Fibroblast of lung (primary cell): ENCODE measurements around the gene ZNF83. TPM values are rescaled to one million over a fixed set of nuclear protein-coding genes. Genes with fewer than 3 reads are reported as not detected.
A peak's percentile ranks its signal among the peaks of the same experiment; 100 is the strongest.
"Not testable (repeated sequence)": the region's sequence is repeated elsewhere in the genome, so short reads cannot be mapped to it uniquely, and the experiment has no call there.

Source experiments
- DNase-seq, 2 donors: peaks; one replicate each; pipeline versions ENCODE4 v3.0.0 to v3.0.0-alpha.2; 2010; ENCODE audit warnings: low read depth in 2 of 2
- H2AFZ ChIP-seq: 2 replicates; pipeline ENCODE4 v1.5.1; 2012; ENCODE audit warnings: low read length, control low read depth, inconsistent platforms
- H3K27ac ChIP-seq: 2 replicates; pipeline ENCODE4 v1.5.1; 2011; ENCODE audit warnings: low read length, control low read depth; ENCODE audit not compliant: insufficient read depth
- H3K27me3 ChIP-seq: 2 replicates; pipeline ENCODE4 v1.5.1; 2011; ENCODE audit warnings: mild to moderate bottlenecking, low read length; ENCODE audit not compliant: control insufficient read depth, insufficient read depth
- H3K36me3 ChIP-seq: 2 replicates; pipeline ENCODE4 v1.5.1; 2011; ENCODE audit warnings: low read length; ENCODE audit not compliant: control insufficient read depth, insufficient read depth
- H3K4me1 ChIP-seq: 2 replicates; pipeline ENCODE4 v1.5.1; 2011; ENCODE audit warnings: low read length; ENCODE audit not compliant: control insufficient read depth, insufficient read depth; ENCODE audit errors: extremely low read depth
- H3K4me2 ChIP-seq: 2 replicates; pipeline ENCODE4 v1.5.1; 2011; ENCODE audit warnings: low read length, control low read depth; ENCODE audit not compliant: insufficient read depth; ENCODE audit errors: extremely low read depth
- H3K4me3 ChIP-seq, 4 experiments: fragments of 200-600 bp in 1 of 4; sonication (generic) in 1 of 4; replicated peaks in 1 of 4; 2 replicates each; pipeline ENCODE4 v1.5.1; 2011 to 2016; ENCODE audit warnings: low read length in 4 of 4, low read depth in 3 of 4, mild to moderate bottlenecking in 3 of 4, control low read depth in 2 of 4, inconsistent platforms in 1 of 4, mixed read lengths in 1 of 4; ENCODE audit not compliant: insufficient read depth in 1 of 4; ENCODE audit errors: control extremely low read depth in 1 of 4
- H3K79me2 ChIP-seq: 2 replicates; pipeline ENCODE4 v1.5.1; 2012; ENCODE audit warnings: mild to moderate bottlenecking, low read length, inconsistent platforms; ENCODE audit not compliant: control insufficient read depth, insufficient read depth
- H3K9ac ChIP-seq: 2 replicates; pipeline ENCODE4 v1.5.1; 2011; ENCODE audit warnings: mild to moderate bottlenecking, low read length, control low read depth; ENCODE audit not compliant: insufficient read depth
- H3K9me3 ChIP-seq: 2 replicates; pipeline ENCODE4 v1.5.1; 2012; ENCODE audit warnings: low read depth, low read length; ENCODE audit not compliant: control insufficient read depth, insufficient read depth
- H4K20me1 ChIP-seq: 2 replicates; pipeline ENCODE4 v1.5.1; 2011; ENCODE audit warnings: low read length; ENCODE audit not compliant: control insufficient read depth, insufficient read depth; ENCODE audit errors: extremely low read depth
- EZH2 ChIP-seq: IDR thresholded peaks from 2 replicates; pipeline ENCODE4 v1.5.1; 2012; ENCODE audit warnings: low read length, control low read depth, mild to moderate bottlenecking; ENCODE audit errors: missing control alignments
- polyA plus RNA-seq, 2 donors: library from polyadenylated mRNA; depleted of rRNA in 1 of 2; stranded (reverse) in 1 of 2; unstranded in 1 of 2; fragments of >200 nt; gene quantifications; 2 replicates each; pipeline ENCODE4 v1.2.1, GENCODE V29; 2011 to 2012; ENCODE audit warnings: missing spikeins in 1 of 2
- total RNA-seq: library from RNA; depleted of rRNA; stranded (reverse); fragments of >200 nt; gene quantifications from 2 replicates; pipeline ENCODE4 v1.2.1, GENCODE V29; 2014
- TF ChIP-seq, protein P1 (sequence below), 2 donors: IDR thresholded peaks in 1 of 2; conservative IDR thresholded peaks in 1 of 2; 1 replicate in 1 of 2; 2 replicates in 1 of 2; pipeline ENCODE4 v1.5.1; 2011 to 2012; ENCODE audit warnings: low read length in 2 of 2, control low read depth in 1 of 2, inconsistent platforms in 1 of 2, low read depth in 1 of 2, mild to moderate bottlenecking in 1 of 2

ZNF83 gene
- total and polyA plus RNA-seq, 2 donors (not counting 1 experiment from before 2014, with no cell fraction given): 27.2 to 60.6 TPM

DNA sequence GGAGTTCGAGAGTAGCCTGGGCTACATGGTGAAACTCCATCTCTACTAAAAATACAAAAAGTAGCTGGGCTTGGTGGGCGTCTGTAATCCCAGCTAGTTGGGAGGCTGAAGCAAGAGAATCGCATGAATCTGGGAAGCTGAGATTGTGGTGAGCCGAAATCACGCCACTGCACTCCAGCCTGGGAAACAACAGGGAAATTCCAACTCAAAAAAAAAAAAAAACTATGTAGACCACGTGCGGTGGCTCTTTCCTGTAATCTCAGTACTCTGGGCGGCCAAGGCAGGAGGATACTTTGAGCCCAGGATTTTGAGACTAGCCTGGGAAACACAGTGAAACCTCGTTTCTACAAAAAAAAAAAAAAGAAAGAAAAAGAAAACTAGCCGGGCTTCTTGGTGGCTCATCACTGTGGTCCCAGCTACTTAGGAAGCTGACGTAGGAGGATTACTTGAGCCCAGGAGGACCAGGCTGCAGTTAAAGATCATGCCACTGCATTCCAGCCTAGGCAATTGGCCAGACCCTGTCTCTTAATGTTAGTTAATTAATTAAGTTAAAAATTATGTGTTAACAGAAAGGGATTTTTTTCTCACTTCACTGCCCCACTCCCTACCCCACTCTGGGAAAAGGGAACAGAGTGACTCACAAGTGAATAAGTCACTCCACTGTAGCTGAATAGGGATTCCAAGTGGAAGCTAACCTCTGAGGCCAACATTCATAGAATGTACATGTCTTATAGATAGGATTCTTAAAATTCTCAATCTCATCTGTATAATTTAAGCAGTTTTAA is 2.2 kb downstream of the ZNF83 start:
- Histone ChIP-seq H3K27me3 (no peaks in the 10 kb centered on the region), H4K20me1 (no peaks in the 10 kb centered on the region), H3K79me2 (no peaks in the 10 kb centered on the region), H3K9ac (no peak overlapping the region), H2AFZ (no peak overlapping the region), H3K27ac (no peak overlapping the region), H3K36me3 (no peaks in the 10 kb centered on the region), H3K4me3 (no peak overlapping the region), H3K4me1 (peaks cover 3% of the 10 kb centered on the region), H3K4me2 (no peak overlapping the region), H3K9me3 (no peaks in the 10 kb centered on the region)
- TF ChIP-seq, protein P1, sequence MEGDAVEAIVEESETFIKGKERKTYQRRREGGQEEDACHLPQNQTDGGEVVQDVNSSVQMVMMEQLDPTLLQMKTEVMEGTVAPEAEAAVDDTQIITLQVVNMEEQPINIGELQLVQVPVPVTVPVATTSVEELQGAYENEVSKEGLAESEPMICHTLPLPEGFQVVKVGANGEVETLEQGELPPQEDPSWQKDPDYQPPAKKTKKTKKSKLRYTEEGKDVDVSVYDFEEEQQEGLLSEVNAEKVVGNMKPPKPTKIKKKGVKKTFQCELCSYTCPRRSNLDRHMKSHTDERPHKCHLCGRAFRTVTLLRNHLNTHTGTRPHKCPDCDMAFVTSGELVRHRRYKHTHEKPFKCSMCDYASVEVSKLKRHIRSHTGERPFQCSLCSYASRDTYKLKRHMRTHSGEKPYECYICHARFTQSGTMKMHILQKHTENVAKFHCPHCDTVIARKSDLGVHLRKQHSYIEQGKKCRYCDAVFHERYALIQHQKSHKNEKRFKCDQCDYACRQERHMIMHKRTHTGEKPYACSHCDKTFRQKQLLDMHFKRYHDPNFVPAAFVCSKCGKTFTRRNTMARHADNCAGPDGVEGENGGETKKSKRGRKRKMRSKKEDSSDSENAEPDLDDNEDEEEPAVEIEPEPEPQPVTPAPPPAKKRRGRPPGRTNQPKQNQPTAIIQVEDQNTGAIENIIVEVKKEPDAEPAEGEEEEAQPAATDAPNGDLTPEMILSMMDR (conservative IDR thresholded peaks at IDR 0.05 in 1 of 2, IDR thresholded peaks at IDR 0.05 in 1 of 2; ENCODE audit: low read depth in 1 of 2, low read length in 2 of 2): no peak
- no peak for TF ChIP-seq EZH2
- peak in 1 of 2 donors; percentile 51 for DNase-seq

DNA sequence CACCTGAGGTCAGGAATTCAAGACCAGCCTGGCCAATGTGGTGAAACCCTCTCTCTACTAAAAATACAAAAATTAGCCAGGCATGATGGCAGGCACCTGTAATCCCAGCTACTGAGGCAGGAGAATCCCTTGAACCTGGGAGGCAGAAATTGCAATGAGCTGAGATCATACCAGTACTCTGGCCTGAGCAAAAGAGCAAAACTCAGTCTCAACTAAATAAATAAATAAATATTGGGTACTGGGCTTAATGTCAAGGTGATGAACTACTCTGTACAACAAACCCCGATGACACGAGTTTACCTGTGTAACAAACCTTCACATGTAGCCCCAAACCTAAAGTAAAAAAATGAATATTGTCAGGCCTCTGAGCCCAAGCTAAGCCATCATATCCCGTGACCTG is 10.7 kb downstream of the ZNF83 start:
- H3K9me3 ChIP-seq, H2AFZ ChIP-seq, H4K20me1 ChIP-seq, H3K27me3 ChIP-seq, H3K79me2 ChIP-seq, H3K4me2 ChIP-seq, H3K27ac ChIP-seq, DNase-seq, H3K9ac ChIP-seq, H3K4me1 ChIP-seq, H3K4me3 ChIP-seq, H3K36me3 ChIP-seq: not testable (repeated sequence)

DNA sequence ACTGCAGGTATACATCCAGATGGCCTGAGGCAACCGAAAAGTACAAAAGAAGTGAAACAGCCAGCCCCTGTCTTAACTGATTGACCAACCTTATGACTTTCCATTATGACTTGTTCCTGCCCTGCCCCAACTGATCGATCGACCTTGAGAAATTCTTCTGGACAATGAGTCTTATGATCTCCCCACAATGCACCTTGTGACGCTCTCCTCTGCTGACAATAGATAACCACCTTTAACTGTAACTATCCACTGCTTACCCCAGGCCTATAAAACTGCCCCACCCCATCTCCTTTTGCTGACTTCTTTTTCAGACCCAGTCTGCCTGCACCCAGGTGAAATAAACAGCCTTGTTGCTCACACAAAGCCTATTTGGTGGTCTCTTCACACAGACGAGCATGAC is 11.2 kb downstream of the ZNF83 start:
- no peak for TF ChIP-seq EZH2
- TF ChIP-seq, protein P1 (conservative IDR thresholded peaks at IDR 0.05 in 1 of 2, IDR thresholded peaks at IDR 0.05 in 1 of 2; ENCODE audit: low read depth in 1 of 2, low read length in 2 of 2): no peak
- no peaks in the 10 kb centered on the region for H3K4me1 ChIP-seq
- no peak overlapping the region for H2AFZ ChIP-seq
- no peak overlapping the region for H3K27ac ChIP-seq
- no peaks in the 10 kb centered on the region for H3K79me2 ChIP-seq
- H3K36me3 ChIP-seq: no peaks in the 10 kb centered on the region
- H3K9ac ChIP-seq: no peak overlapping the region
- no peaks in the 10 kb centered on the region for H3K27me3 ChIP-seq
- no peak overlapping the region for H3K4me3 ChIP-seq
- DNase-seq: no peak
- no peaks in the 10 kb centered on the region for H3K9me3 ChIP-seq
- H4K20me1 ChIP-seq: no peaks in the 10 kb centered on the region
- H3K4me2 ChIP-seq: no peak overlapping the region
